HepG2 (cell line): Measurements from ENCODE around the gene RNF114. TPM values are rescaled to one million over a fixed set of nuclear protein-coding genes. Genes with fewer than 3 reads are reported as not detected.

Source experiments
- BRD4 ChIP-seq: sonication (generic); formaldehyde crosslinking; IDR thresholded peaks from 2 replicates; pipeline ENCODE4 v1.4.0; 2020; ENCODE audit warnings: missing genetic modification reagents
- ELF3 ChIP-seq: IDR thresholded peaks from 2 replicates; pipeline ENCODE4 v1.6.1; 2016; ENCODE audit warnings: missing genetic modification reagents, missing compliant biosample characterization
- HMGXB3 ChIP-seq: sonication (generic); formaldehyde crosslinking; IDR thresholded peaks from 2 replicates; pipeline ENCODE4 v1.4.0; 2020; ENCODE audit warnings: missing genetic modification reagents, borderline replicate concordance
- HNF4G ChIP-seq, 2 experiments: sonication (generic) in 1 of 2; formaldehyde crosslinking in 1 of 2; IDR thresholded peaks; 2 replicates each; pipeline versions ENCODE4 v1.4.0 to v1.6.1; 2011 to 2020; ENCODE audit warnings: borderline replicate concordance in 2 of 2, low read depth in 2 of 2, mild to moderate bottlenecking in 2 of 2, low read length in 1 of 2, missing genetic modification reagents in 1 of 2, moderate library complexity in 1 of 2
- NFE2 ChIP-seq: sonication (generic); formaldehyde crosslinking; IDR thresholded peaks from 2 replicates; pipeline ENCODE4 v1.4.0; 2020; ENCODE audit warnings: missing genetic modification reagents
- NFE2L2 ChIP-seq: fragments of 150-350 bp; IDR thresholded peaks from 2 replicates; pipeline ENCODE4 v1.6.1; 2014; ENCODE audit warnings: low read length
- RARG ChIP-seq: sonication (generic); formaldehyde crosslinking; IDR thresholded peaks from 2 replicates; pipeline ENCODE4 v1.4.0; 2020; ENCODE audit warnings: low read depth, mild to moderate bottlenecking, missing genetic modification reagents
- SRF ChIP-seq: IDR thresholded peaks from 2 replicates; pipeline ENCODE4 v1.6.1; 2011; ENCODE audit warnings: mild to moderate bottlenecking, low read depth, low read length, moderate library complexity
- ZFP91 ChIP-seq: sonication (generic); formaldehyde crosslinking; IDR thresholded peaks from 2 replicates; pipeline ENCODE4 v1.9.0; 2022; ENCODE audit warnings: missing genetic modification reagents, mild to moderate bottlenecking, borderline replicate concordance
- ZNF292 ChIP-seq: sonication (generic); formaldehyde crosslinking; IDR thresholded peaks from 2 replicates; pipeline ENCODE4 v1.8.1; 2022; ENCODE audit warnings: mild to moderate bottlenecking, low read depth, missing genetic modification reagents, borderline replicate concordance
- ZNF337 ChIP-seq: sonication (generic); formaldehyde crosslinking; IDR thresholded peaks from 2 replicates; pipeline ENCODE4 v1.5.1; 2020; ENCODE audit warnings: missing genetic modification reagents, low read depth, mild to moderate bottlenecking, borderline replicate concordance
- ZNF746 ChIP-seq: sonication (generic); formaldehyde crosslinking; IDR thresholded peaks from 2 replicates; pipeline ENCODE4 v1.8.0; 2022; ENCODE audit warnings: mild to moderate bottlenecking, missing genetic modification reagents
- polyA plus RNA-seq, 8 experiments: library from polyadenylated mRNA; depleted of rRNA in 3 of 8; stranded (reverse) in 7 of 8; unstranded in 1 of 8; fragments of >200 nt; fragmentation: Illumina TruSeq in 4 of 8; extraction: Trizol in 4 of 8; gene quantifications; 2 replicates each; pipeline versions ENCODE4 v1.2.1 to v1.2.3, GENCODE V29; 2011 to 2016; ENCODE audit warnings: low read depth in 4 of 8, missing spikeins in 1 of 8, mixed read lengths in 1 of 8; ENCODE audit not compliant: insufficient read depth in 1 of 8
- total RNA-seq, 5 experiments: library from RNA; depleted of rRNA; stranded (reverse); fragments of >200 nt; fragmentation: Illumina TruSeq; extraction: Trizol; gene quantifications; 2 replicates each; pipeline ENCODE4 v1.2.3, GENCODE V29; 2016; ENCODE audit warnings: low read depth in 1 of 5
- TF ChIP-seq, protein P1 (sequence below), 2 experiments: sonication (generic) in 1 of 2; formaldehyde crosslinking in 1 of 2; IDR thresholded peaks; 2 replicates each; pipeline versions ENCODE4 v1.4.0 to v1.6.1; 2016 to 2020; ENCODE audit warnings: borderline replicate concordance in 1 of 2, low read depth in 1 of 2, mild to moderate bottlenecking in 1 of 2, missing genetic modification reagents in 1 of 2
- TF ChIP-seq, protein P2 (sequence below): sonication (generic); formaldehyde crosslinking; IDR thresholded peaks from 2 replicates; pipeline ENCODE4 v1.5.0; 2020; ENCODE audit warnings: mild to moderate bottlenecking, missing genetic modification reagents

RNF114 gene
- total and polyA plus RNA-seq, 2 of the 13 experiments (the other 11 are each of a cell fraction or from before 2014, with no cell fraction given): 119 to 126 TPM

DNA sequence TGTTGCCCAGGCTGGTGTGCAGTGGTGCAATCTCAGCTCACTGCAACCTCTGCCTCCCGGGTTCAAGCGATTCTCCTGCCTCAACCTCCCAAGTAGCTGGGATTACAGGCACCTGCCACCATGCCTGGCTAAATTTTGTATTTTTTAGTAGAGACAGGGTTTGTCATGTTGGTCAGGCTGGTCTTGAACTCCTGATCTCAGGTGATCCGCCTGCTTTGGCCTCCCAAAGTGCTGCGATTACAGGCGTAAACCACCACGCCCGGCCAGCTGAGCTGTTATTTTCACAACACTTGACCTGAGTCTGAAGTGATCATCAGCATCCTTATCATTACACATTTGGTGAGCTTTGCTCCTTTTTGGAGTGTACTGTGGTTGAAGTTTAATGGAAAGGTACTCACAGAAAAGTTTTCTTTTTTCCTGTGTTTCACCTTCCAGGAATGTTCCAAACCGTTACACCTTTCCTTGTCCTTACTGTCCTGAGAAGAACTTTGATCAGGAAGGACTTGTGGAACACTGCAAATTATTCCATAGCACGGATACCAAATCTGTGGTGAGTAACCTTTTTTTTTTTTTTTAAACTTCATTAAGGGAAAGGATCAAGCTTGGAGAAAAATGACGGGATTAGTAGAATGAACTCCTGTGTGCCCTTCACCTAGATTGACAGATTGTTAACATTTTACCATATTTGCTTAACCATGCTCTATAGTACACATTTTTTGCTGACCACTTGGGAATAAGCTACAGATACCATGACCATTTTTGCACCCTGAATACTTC lies 9.7 kb downstream of the RNF114 start (continued):
- peak; percentile 40; the same call in 1 of the 2 replicates for TF ChIP-seq HMGXB3 (CRISPR knock-in tag)
- TF ChIP-seq ELF3: peak; percentile 91
- no peak for TF ChIP-seq RARG (CRISPR knock-in tag)
- no peak; the same call in 1 of the 2 replicates for TF ChIP-seq ZNF337
- TF ChIP-seq ZNF292: peak; percentile 77
- TF ChIP-seq ZFP91 (CRISPR knock-in tag): 0 out of 2 replicates have a peak, but pooled peaks have one; percentile 61
- TF ChIP-seq HNF4G (IDR thresholded peaks at IDR 0.05; ENCODE audit: borderline replicate concordance, low read depth, low read length): peak; percentile 81
- TF ChIP-seq HNF4G (CRISPR knock-in tag; IDR thresholded peaks at IDR 0.05; ENCODE audit: borderline replicate concordance, low read depth): peak; percentile 89; the same call in 1 of the 2 replicates
- TF ChIP-seq, protein P1, sequence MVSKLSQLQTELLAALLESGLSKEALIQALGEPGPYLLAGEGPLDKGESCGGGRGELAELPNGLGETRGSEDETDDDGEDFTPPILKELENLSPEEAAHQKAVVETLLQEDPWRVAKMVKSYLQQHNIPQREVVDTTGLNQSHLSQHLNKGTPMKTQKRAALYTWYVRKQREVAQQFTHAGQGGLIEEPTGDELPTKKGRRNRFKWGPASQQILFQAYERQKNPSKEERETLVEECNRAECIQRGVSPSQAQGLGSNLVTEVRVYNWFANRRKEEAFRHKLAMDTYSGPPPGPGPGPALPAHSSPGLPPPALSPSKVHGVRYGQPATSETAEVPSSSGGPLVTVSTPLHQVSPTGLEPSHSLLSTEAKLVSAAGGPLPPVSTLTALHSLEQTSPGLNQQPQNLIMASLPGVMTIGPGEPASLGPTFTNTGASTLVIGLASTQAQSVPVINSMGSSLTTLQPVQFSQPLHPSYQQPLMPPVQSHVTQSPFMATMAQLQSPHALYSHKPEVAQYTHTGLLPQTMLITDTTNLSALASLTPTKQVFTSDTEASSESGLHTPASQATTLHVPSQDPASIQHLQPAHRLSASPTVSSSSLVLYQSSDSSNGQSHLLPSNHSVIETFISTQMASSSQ (IDR thresholded peaks at IDR 0.05; ENCODE audit: low read depth): peak; percentile 89
- TF ChIP-seq, protein P1 (CRISPR knock-in tag; IDR thresholded peaks at IDR 0.05; ENCODE audit: borderline replicate concordance): peak; percentile 82; the same call in 1 of the 2 replicates
- TF ChIP-seq NFE2: no peak
- no peak for TF ChIP-seq SRF
- TF ChIP-seq BRD4 (CRISPR knock-in tag): no peak
- TF ChIP-seq ZNF746 (CRISPR knock-in tag): no peak
- TF ChIP-seq, protein P2, sequence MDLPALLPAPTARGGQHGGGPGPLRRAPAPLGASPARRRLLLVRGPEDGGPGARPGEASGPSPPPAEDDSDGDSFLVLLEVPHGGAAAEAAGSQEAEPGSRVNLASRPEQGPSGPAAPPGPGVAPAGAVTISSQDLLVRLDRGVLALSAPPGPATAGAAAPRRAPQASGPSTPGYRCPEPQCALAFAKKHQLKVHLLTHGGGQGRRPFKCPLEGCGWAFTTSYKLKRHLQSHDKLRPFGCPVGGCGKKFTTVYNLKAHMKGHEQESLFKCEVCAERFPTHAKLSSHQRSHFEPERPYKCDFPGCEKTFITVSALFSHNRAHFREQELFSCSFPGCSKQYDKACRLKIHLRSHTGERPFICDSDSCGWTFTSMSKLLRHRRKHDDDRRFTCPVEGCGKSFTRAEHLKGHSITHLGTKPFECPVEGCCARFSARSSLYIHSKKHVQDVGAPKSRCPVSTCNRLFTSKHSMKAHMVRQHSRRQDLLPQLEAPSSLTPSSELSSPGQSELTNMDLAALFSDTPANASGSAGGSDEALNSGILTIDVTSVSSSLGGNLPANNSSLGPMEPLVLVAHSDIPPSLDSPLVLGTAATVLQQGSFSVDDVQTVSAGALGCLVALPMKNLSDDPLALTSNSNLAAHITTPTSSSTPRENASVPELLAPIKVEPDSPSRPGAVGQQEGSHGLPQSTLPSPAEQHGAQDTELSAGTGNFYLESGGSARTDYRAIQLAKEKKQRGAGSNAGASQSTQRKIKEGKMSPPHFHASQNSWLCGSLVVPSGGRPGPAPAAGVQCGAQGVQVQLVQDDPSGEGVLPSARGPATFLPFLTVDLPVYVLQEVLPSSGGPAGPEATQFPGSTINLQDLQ (CRISPR knock-in tag): no peak
- TF ChIP-seq NFE2L2: no peak
